SIG-M5 treated with dmso at 0.1 percent for 504 hours (cell line): ENCODE results near the gene ABCB9.
"Not testable (repeated sequence)": the region's sequence is repeated elsewhere in the genome, so short reads cannot be mapped to it uniquely, and the experiment has no call there.

Experiments
- DNase-seq: peaks from one replicate; lab custom pipeline; 2025; ENCODE audit not compliant: unreplicated experiment; lab: John Stamatoyannopoulos, UW

The ABCB9 gene

DNA sequence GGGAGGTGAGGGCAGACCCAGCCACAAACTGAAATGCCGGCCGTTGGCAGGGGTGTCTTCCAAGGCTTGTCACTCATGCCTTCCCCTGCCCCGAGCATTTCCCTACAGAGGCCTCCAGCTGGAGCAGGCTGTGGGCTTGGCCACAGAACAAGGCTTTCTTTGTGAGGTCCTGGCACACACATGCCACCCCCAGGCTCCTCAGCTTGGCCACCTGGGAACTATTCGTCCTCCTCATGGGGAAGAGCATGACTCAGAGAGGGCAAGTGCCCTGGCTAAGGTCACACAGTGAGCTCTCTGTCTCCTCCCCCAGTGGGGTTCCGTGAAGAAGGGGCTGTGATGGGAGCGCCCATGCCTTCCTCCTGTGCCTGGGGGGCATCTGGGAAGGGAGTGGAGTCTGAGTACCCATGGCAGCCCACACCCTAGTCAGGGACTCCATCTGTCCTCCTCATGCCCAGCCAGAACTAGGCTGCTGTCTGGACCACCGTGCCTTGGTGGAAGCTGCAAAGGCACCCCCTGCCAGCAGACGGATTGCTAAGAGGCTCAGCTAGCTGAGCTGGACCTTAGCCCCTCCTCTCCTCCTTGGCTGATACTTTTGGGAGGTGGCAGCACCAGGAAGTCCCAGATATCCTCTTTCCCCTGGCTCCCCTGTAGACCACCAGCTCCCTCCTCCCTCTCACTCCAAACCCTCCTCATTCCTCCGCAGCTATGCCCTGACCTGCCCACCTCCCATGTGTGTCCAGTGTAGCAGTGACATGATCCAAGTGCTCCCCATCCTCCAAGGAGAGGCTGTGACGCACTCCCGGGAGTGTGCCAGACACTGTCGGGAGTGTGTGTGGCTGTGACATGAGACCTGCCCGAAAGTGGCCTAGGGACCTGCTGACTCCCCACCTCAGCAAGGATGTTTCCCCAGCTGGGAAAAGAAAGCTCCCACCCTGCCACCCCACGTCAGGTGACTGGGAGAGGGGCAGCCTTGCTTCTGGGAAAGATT, 21.4 kb downstream of the ABCB9 start:
- no peak for DNase-seq

DNA sequence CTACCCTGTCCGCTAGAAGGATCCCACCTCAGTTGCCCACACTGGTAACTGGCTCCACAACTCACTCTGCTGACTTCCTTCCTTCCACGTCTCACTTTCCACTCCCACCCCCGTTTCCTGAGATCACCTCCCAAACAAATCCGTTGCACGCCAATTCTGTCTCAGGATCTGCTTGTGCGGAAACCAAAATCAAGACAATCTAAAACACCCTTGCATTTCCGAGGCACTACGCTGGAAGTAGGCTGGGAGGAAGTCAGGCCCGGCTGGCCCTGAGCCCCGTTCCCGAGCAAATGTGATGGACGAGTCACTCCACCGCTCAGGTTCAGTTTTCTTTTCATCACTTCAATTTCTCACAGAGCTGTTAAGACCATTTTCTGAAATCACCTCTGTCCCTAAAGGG, 23.1 kb downstream of the ABCB9 start:
- DNase-seq, result no peak

DNA sequence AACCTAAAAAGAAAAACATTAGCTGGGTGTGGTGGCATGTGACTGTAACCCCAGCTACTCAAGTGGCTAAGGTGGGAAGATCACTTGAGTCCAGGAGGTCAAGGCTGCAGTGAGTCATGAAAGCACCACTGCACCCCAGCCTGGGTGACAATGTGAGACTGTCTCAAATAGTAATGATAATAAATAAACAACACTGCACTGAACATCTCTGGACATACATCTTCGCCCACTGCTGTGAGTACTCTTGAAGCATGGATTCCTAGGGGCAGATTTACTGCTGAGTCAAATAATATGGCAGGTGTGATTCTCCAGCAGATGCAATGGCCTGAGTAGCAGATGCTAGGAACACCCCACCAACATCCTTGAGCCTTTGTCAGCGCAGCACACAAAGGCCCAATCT, 23.6 kb downstream of the ABCB9 start:
- no peak for DNase-seq

DNA sequence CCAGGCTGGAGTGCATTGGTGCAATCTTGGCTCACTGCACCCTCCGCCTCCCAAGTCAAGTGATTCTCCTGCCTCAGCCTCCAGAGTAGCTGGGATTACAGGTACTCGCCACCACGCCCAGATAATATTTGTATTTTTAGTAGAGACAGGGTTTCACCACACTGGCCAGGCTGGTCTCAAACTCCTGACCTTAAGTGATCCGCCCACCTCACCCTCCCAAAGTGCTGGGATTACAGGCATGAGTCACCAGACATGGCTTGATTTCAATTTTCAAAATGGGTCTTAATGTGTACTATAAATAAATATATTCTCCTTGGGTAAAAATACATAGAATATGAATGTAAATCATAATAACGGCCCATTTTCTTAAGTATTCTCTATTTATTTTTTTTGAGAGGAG, 24.9 kb downstream of the ABCB9 start:
- DNase-seq, result not testable (repeated sequence)

DNA sequence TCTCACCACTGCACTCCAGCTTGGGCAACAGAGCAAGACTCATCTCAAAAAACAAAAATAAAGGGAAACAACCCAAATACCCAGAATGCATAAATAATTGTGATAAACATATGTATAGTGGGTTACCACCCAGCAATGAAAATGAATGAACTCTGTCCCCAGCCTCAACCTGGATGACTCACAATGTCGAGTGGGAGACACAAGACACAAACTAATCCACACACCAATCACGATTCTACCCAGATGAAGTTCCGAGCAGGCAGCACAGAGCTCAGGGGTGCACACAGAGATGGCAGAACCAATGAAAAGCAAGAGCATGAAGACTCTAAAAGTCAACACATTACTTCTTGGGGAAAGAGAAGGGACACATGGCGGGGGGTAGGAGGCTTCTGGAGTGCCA, 27.1 kb downstream of the ABCB9 start:
- no peak for DNase-seq

DNA sequence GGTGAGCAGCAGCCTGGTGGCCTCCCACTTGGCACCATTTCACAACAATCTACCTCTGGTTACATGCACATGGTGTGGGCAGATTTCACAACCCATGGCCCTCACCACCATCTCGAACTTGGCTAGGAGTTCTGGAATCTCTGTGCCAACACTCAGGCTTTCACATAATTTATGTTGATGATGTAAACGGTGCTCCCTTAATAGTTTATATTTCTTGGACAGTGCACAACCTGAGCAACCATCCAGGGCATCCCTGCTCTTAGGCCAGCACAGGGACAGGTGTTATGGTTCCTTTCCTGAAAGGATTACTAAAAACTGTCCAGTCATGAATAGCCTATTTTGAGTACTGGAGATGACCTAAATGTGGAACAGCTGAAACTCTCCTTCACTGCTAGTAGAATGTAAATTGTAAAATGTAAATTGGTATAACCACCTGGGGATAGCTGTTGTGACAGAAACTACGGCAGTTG, 28.6 kb downstream of the ABCB9 start:
- no peak for DNase-seq

DNA sequence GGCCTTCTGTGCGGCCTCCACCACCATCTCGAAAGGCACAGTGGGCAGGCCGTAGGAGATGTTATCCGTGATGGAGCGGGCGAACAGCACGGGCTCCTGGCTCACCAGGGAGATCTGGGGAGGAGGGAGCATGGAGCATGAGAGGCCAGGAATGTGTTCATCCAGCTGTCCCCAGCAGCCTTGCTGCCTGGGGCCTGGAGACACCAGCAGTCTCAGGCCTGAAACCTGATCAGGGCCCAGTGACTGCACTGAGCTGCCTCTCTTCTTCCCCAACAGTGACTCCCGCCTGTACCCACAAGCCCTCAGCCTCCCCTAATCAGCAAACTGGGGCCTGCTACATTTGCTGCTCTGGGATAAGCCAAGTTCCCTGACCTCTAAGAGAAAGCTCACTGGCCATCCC, 30.9 kb downstream of the ABCB9 start:
- no peak for DNase-seq

DNA sequence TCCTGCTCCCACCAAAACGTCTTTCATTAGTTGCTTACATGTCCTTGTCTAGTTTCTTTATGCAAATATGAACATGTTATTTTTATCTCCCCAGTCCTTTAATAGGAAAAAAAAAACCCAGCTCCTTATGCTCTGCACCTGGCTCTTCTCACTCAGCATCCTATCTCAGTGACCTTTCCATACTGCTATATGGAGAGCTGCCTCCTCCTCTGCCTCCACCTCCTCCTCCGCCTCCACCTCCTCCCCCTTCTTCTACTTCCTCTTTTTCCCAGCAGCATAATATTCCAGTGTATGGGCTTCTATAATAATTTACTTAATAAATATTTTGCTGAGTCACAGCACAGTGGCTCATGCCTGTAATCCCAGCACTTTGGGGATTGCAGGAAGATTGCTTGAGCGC, 31.5 kb downstream of the ABCB9 start:
- DNase-seq, result no peak

DNA sequence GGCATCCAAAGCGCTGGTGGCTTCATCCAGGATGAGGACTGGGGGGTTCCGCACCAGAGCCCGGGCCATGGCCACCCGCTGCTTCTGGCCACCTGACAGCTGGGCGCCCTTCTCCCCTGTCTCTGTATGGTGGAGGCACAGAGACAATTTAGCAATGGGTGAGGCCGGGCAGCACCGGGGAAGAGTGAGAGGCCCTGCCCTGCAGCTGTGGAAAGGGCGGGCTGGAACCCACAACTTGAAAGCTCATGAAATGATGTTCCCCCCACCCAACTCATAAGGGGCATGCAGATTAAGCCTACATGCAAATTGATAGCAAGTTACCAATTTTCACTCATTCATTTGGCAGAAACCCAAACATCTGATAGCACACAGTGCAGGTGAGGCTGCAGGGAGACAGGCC, 34.1 kb downstream of the ABCB9 start:
- no peak for DNase-seq

DNA sequence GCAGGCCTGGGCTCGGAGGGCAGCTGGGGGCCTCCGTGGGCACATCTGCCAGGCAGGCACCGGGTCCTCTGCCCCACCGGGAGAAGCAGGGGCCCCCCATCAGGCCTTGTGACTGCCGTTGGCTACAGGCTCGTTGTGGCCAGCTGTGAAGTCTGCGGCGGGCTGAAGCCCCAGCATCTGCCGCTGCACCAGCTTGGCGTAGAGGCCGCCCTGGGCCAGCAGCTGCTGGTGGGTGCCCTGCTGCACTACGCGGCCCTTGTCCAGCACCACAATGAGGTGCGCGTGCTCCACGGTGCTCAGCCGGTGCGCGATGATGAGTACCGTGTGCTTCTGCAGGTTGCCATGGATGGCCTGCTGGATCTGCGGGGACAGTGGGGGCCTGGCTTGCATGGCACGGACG, 36.5 kb downstream of the ABCB9 start:
- DNase-seq, result no peak

DNA sequence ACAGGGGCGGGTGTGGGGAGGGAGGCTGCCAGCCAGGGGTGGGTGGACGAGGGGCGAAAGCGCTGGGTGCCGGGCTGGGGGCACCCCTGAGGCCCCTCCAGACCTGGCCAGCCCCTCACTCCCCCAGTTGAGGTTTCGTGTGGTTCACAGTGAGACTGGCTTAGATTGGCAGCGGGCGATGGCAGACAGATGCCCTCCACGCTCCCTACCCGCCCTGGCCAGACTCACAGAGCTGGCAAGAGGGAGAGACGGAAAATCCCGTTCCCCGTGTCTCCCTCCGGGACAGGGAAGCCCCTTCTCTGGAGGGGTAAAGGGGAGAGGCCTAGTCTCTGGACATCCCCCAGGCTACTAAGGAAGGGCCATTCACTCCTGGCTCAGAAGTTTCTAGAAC, 37.1 kb downstream of the ABCB9 start:
- no peak for DNase-seq

DNA sequence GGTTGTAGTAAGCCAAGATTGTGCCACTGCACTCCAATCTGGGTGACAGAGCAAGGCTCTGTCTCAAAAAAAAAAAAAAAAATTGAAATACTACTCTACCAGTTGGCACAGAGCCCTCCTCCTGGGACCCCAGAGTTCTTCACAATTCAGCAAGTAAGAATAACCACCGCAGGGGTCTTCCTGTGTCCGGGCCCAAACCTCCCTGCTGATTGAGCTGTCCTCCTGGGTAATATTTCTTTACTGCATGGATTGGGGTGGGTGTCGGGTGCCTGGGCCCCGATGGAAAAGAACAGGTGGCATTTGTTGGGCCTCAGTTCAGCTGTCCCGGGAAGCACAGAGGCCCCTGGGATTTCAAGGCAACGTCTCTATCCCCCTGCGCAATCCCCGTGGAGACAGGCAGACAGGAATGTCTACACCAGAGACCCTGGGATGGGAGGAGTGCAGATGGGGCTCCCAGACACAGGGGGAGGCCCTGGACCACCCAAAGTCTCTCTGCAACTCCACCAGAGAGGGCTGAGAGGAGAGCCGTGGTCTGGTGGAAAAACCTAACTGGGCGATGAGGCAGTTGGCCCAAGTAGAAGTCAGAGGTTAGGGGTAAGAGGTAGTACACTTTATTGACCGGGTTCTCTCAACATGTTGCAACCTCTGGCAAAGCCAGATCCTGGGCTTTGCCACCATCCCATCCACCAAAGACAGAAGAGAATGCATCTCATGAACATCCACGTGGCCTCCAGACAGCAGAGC, 37.7 kb downstream of the ABCB9 start:
- no peak for DNase-seq

DNA sequence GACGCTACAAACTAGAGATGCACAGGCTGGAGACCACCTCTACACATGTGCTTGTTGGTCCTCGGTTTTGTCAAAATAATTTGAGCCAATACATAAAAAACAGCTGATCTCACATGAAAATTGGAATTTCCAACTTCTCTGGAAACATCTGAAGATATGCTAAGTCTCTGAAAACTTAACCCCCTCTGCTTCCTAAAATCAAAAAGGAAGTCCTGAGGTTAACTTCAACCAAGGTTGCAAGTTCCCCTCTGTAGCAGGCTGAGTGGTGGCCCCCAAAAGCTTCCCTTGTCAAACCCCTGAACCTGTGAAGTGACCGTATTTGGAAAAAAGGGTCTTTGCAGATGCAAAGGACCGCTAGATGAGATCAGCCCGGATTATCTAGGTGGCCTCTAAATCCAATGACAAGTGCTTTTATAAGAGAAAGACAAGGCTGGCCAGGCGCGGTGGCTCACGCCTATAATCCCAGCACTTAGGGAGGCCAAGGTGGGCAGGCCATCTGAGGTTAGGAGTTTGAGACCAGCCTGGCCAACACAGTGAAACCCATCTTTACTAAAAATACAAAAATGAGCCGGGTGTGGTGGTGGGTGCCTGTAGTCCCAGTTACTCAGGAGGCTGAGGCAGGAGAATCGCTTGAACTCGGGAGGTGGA, 38.4 kb downstream of the ABCB9 start:
- no peak for DNase-seq

DNA sequence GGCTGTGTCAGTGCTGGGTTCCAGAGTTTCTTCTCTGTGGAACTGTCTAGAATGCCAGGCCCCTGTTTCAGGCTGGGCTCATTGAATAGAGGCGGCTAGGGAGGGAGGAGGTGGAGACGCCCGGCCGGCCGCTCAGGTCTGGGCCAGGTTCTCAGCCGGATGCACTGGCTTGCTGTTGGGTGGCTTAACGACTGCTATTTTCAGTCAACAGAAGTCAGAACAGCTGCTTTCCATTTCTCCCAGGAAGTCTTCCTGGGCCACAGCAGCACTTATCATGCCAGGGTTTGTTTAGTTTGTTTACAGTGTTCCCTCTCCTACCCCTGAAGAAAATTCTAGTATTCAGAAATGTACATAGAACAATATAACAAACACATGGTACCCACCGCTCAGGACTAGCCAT, 44.3 kb downstream of the ABCB9 start:
- no peak for DNase-seq

DNA sequence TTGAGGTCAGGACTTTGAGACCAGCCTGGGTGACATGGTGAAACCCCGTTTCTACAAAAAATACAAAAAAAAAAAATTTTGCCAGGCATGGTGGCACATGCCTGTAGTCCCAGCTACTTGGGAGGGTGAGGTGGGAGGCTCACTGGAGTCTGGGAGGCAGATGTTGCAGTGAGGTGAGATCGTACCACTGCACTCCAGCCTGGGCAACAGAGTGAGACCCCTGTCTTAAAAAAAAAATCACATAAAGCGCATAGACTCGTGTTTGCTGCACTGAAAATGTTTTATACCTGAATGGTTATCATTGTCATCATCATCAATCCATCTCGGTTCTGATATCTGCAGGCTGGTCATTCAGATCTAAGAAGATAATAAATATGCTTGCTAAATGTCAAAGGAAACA, 45.6 kb downstream of the ABCB9 start:
- DNase-seq, result no peak

DNA sequence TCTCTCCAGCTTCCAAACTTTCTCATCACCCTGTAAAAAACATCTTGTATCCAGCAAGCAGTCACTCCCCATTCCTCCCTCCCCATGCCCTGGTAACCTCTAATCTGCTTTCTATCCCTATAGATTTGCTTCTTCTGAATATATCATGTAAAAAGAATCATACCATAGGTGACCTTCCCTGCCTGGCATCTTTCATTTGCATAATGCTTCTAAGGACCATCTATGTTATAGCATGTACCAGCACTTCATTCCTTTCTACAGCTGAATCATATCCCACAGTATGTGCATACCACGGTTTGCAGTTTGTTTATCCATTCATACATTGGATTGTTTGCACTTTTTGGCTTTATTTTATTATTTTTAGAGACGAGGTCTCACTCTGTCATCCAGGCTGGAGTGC, 47.4 kb downstream of the ABCB9 start:
- no peak for DNase-seq

DNA sequence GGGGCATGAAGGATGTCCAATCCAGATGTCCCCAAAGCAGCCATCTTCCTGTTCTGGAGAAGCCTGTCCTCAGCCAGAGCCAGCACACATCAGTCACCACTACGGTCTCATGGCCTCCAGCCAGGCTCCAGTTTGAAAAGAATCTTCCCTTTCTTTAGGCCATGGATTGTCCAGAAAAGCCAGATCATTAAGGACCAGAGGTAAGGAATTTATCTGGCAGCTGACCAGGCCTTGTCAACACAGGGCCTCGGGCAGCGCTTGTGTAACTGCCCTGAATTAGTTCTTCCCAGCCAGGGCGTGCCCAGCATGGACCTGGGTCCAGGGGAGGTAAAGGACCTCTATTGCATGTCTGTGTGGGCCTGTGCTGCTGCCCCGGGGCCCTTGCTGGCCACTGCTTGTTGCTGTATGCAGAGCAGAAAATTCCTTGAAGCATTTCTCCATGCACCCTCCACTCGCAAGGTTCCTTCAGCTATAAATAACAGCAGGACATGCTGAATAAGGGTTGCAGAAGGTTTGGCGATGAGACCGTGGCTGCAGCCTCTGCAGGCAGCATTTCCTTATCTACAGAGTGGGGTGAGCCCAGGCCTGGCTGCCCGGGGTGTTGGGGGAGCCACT, 48.6 kb downstream of the ABCB9 start:
- DNase-seq, result no peak

DNA sequence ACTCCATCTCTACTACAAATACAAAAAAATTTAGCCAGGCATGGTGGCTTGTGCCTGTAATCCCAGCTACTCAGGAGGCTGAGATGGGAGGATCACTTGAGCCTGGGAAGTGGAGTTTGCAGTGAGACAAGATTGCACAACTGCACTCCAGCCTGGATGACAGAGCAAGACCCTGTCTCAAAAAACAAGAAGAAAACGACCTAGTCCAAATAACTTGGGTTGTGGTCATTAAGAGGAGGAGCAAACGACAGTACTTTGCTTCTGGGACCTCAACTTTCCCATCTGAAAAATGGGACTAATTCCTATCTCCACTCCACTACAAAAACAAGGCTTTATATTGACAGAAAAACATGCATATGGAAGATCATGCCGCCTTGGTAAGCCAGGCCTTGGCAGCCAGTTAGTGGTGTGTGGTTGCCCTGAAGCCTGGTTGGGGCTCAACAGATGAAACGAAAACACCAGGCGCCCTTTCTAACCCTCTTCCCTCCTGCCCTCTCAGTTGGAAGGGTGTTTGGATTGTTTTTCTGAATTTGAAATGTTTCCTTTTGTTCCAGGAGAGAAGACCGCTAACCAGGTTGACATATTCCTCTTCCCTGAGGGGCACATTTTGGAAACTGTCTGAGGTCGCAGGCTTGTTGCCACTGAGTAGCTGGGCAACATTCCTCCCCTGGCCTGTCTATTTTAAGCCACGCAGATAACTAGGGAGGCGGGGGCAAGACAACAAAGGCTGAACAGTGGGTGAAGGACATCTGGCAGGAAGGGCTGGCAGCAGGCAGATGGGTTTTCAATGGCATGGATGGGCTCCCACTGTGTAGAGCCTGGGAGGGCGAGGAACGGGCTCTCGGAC, 56.6 kb downstream of the ABCB9 start:
- no peak for DNase-seq

DNA sequence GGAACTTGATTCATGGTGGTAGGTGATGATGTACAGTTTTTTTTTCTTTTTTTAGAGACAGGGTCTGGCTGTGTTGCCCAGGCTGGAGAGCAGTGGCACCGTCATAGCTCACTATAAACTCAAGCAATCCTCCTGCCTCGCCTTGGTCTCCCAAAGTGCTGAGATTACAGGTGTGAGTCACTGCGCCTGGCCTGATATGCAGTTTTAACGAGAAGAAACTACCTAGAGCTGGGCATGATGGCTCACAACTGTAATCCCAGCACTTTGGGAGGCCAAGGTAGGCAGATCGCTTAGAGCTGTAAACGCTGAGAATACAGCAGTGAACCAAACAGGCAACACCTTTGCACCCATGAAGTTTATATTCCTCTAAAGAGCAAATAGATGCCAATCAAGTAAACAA, 57.3 kb downstream of the ABCB9 start:
- no peak for DNase-seq

DNA sequence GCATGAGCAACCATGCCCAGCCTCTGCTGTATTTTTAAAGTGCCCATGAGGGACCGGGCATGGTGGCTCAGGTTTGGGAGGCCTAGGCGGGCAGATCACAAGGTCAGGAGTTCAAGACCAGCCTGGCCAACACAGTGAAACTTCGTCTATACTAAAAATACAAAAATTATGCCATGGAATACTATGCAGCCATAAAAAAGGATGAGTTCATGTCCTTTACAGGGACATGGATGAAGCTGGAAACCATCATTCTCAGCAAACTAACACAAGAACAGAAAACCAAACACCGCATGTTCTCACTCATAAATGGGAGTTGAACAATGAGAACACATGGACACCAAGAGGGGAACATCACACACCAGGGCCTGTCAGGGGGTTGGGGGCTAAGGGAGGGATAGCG, 61.0 kb downstream of the ABCB9 start:
- DNase-seq, result not testable (repeated sequence)
